Measurements from ENCODE around the gene ZNF526.
A peak's percentile ranks its signal among the peaks of the same experiment; 100 is the strongest.

The ZNF526 gene

DNA sequence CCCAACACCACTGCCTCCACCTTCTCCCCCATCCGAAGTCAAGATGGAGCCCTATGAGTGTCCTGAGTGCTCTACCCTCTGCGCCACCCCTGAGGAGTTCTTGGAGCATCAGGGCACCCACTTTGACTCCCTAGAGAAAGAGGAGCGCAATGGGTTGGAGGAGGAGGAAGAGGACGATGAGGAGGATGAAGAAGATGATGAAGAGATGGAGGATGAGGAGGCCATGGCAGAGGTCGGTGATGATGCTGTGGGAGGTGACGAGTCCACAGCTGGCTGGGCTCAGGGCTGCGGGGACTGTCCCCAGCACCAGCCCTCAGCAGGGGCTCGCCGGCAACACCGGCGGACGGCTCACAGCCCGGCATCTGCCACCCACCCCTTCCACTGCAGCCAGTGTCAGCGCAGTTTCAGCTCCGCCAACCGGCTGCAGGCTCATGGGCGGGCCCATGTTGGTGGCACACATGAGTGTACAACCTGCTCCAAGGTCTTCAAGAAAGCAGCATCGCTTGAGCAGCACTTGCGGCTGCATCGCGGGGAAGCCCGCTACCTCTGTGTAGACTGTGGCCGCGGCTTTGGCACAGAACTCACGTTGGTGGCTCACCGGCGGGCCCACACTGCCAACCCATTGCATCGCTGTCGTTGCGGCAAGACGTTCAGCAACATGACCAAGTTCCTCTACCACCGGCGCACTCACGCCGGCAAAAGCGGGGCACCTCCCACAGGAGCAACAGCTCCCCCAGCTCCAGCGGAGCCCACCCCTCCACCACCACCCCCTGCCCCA, 5.0 kb downstream of the ZNF526 start:
- no peak for DNase-seq (ENCODE audit: low read depth)

DNA sequence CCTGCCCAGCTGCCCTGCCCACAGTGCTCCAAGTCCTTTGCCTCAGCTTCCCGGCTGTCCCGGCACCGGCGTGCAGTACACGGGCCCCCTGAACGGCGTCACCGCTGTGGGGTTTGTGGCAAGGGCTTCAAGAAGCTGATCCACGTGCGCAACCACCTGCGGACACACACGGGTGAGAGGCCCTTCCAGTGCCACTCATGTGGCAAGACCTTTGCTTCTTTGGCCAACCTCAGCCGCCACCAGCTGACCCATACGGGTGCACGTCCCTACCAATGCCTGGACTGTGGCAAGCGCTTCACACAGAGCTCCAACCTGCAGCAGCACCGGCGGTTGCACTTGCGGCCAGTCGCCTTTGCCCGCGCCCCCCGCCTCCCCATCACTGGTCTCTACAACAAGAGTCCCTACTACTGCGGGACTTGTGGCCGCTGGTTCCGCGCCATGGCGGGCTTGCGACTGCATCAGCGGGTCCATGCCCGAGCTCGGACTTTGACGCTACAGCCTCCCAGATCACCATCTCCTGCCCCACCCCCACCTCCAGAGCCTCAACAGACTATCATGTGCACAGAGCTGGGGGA, 5.7 kb downstream of the ZNF526 start:
- no peak for DNase-seq (ENCODE audit: low read depth)

DNA sequence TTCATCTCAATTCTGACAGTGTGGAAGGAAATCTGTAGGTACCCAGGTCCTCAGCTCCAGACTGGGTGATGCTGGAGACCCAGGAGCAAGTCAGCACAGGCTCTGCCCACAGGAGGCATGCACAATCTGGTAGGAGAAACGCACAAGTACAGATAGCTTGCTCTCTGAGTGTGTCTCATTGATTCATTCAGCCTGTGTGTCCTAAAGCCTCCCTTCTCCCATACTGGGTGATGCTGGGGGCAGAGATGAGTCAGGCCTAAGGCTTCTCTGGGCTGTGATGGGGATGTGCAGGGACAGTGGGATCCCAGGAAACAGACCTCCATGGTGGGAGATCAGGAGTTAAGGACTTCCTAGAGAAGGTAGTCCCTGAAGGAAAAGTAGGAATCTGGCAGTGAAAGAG, 6.8 kb downstream of the ZNF526 start:
- DNase-seq (ENCODE audit: low read depth): peak; percentile 59

DNA sequence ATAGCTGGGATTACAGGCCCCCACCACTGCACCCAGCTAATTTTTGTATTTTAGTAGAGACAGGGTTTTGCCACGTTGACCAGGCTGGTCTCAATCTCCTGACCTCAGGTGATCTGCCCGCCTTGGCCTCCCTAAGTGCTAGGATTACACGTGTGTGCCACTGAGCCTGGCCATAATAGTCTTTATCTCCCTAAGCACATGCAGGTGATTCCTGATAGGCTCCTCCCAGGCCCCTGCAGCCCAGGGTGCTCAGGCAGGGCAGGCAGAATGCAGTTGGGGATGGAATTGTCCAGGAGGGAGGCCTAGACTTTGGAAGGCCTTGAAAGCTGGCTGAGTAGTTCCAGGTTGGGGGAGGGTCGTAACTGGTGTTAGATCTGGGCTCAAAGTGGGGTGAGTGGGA, 8.5 kb downstream of the ZNF526 start:
- no peak for DNase-seq (ENCODE audit: low read depth)

DNA sequence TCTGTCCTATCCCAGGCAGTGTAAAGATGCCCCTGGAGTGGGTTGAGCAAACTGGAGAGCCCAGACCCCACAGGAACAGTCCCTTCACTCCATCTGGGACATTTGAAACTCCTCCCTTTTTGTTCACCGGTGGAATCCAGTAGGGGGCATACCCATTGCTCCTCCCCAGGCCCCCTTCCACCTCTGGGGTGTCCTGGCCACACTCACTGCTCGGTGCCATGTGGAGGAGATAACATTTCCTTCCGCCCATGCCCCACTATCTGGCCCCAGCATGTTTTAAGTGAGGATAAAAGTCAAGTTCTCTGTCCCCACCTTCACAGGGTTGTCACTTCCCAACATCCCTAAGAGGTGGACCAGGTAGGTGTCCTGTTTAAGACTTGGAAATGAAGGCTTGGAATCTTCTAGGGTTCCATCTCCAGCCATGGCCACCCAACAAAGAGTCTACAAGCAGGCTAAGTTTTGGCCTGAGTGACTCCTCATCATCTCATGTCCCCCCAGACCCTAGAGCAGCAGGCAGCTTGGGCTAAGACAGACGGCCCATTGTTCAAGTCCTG, 9.3 kb downstream of the ZNF526 start:
- DNase-seq (ENCODE audit: low read depth): no peak

DNA sequence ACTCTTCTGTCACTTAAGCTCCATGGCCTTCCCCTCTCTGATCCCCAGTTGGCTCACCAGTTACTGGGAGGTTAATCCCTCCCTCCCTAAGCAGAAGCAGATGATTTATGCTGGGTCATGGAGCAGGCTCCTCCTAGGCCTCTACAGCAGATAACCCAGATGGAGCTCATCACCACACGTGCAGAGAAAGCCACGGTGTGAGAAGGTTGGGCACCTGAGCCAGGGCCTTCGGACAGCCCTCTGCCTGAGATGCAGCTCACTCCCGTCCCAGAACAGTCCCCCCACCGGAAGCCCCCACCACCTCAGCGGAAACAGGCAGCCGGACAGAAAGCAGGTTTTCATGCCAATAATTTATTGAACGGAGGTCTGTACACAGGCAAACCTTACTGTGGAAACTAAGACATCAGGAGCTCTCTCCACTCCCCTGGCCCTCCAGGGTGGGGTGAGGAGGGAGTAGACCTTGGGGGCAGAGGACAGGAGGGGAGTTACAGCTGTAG, 9.8 kb downstream of the ZNF526 start:
- DNase-seq (ENCODE audit: low read depth): peak; percentile 51

DNA sequence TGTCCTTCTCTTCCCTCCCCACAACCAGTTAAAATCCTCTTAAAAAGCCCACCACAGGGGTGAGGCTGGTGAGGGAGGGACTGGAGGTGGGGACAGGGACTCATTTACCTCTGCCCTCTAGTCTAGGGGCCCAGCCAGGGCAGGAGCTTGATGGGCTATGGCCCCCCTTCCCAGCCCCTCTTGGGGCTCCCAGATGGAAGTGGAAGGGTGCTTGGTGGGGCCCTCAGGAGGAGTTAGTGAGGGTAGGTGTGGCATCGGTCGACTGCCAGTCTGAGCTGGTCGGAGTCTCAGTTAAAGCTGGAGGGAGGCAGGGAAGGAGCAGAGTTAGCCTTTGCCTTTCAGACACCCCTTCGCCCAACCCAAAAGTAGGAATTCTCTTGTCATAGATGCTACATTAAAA, 10.5 kb downstream of the ZNF526 start:
- no peak for DNase-seq (ENCODE audit: low read depth)

DNA sequence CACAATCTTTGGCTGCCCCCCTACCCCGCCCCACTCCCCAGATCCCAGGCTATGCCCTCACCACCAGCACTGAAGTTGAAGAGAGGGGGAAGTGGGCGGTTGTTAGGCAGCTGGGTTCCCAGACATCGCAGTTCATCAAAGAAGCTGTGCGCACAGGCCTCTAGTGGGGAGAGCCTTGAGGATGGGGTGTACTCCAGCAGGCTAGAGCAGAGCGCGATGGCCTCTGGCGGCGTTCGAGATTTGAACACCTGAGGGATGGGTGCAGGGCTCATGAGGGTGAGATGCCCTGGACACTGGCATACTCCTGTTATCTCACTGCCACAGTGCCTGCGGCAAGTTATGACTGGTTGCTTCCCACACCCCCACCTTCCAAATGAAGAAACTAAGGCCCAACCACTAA, 12.3 kb downstream of the ZNF526 start:
- no peak for DNase-seq (ENCODE audit: low read depth)

DNA sequence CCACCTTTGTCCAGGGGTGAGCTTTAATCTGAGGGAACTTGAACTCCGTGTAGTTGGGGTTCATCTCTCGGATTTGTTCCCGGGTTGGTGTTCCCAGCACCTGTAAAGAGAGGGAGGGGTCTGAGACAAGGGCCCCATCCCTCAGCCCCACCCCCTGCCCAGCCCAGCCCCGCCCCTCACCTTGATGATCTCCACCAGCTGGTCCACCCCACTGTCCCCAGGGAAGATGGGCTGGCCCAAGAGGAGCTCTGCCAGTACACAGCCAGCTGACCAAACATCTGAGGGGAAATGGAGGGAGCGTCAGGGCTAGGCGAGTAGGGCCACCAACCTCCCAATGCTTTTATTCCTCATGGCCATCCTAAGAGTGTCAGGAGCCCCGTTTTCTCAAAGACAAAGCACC, 13.0 kb downstream of the ZNF526 start:
- DNase-seq (ENCODE audit: low read depth): no peak

DNA sequence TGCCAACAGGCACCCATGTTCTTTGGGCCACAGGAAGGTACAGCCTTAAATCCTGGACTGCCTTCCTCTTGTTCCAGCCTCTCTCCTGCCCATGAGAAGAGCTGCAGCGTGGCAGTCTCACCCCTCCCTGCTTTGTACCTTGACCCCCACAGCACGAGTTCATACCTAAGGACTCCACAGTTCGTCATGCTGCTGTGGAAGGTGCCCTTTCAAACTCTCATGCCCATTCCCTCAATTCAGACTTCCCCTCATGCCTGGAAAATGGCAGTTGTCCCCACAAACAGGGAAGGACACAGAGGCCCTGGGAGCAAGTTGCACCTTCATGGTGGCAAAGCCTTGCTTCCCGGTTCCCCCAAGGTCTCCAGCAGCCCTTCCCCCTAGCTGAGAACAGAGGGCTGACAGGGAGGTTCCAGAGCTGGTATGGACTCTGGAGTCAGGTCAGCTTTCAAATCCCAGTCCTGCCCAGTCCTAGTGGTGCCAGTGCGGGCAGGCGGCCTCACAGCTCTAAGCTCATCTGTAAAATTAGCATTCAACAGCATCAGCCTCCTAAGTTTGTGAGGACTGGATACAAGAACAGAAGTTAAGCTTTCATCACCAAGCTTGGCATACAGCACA, 13.7 kb downstream of the ZNF526 start:
- no peak for DNase-seq (ENCODE audit: low read depth)

DNA sequence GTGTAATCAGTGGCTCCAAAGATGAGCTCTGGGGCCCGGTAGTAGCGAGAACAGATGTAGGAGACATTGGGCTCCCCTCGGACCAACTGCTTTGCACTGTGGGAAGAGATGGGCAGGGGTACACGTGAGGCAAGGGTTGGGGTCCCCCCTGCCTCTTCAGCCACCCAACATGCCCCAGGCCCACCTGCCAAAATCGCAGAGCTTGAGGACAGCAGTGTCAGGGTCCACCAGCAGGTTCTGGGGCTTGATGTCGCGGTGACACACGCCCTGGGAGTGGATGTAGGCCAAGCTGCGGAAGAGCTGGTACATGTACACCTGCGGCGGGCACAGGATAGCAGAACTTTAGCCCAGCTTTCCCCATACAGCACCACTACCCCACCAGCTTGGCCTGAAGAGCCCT, 14.3 kb downstream of the ZNF526 start:
- DNase-seq (ENCODE audit: low read depth): no peak

DNA sequence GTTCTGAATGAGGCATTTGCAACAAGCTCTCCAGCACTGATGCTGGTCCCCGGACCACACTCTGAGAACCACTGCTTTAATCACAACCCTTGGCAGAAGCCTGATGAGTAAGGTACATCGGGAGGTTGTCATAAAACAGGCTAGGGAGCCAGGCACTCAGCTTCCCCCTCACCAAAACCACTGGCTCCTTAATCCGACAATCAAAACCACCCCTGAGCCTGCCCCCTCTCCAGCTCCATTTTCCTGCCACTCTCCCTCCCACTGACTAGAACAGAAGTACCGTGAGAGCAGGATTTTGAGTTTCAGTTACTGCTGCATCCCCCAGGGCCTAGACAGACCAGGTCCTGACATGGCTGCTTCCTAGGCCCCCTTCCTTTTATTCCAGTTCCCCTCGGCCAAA, 15.1 kb downstream of the ZNF526 start:
- DNase-seq (ENCODE audit: low read depth): no peak

DNA sequence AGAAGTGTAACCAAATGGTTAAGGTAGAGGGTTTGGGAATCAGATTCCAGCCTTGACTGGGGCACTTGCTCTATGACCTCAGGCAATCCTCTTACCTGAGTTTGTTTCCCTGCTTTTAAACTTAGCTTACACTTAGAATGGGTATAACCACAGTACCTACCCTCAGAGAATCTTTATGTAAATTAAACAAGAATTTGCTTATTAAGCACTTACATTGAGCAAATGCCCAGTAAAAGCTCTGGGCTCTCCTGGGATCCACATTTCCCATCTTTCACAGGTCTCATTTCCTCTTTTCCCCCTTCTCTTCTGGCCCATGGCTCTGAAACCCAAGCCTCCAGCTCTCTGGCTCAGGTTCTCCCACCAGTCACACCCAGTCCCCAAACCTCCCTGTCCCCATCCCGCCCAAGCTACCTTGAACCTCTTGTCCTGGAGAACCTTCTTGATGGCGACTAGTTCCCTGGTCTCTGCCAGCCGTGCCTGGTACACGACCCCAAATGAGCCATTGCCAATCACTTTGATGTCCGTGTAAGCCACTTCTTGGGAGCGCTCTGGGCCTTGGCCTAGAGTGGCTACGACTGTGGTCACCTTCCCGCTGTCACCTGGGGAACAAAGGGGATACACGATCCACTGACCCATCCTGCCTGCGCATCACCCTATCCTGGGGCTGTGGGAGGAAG, 19.6 kb downstream of the ZNF526 start:
- no peak for DNase-seq (ENCODE audit: low read depth)

DNA sequence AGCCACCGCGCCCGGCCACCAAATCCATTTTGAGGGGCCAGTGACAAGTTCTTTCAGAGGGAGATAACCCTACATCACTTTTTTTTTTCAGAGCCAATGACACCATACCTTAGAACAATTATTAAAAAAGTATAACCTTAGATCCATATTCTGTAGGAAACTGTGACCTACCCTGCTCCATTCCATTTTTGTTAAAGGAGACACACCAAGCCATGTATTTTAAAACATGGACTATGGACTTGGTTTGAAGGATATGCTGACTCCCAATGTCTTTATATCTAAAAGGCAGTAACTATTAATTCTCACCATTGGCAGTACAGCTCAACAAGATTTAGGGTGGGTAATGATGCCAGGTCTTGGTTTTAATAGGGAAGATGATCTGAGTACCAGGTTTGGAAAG, 21.2 kb downstream of the ZNF526 start:
- no peak for DNase-seq (ENCODE audit: low read depth)

DNA sequence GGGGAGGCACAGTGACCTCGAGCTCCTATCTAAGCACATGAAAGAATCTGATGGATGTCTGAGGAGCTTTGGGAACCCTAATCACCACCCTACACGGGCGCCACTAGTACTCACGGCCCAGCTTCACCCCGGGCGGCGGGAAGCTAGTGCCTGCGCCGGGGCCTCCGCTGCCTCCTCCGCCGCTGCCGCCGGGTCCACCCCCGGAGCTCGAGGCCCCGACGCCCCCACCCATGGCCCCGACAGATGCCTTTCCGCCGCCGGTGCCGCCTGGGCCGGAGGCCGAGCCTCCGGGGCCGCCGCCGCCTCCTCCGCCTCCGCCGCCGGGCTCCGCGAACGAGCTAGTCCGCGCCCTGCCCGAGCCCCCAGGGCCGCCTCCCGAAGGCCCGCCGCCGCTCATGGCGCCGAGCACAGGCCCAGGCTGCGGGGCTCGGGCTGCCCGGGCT, 22.0 kb downstream of the ZNF526 start:
- no peak for DNase-seq (ENCODE audit: low read depth)

DNA sequence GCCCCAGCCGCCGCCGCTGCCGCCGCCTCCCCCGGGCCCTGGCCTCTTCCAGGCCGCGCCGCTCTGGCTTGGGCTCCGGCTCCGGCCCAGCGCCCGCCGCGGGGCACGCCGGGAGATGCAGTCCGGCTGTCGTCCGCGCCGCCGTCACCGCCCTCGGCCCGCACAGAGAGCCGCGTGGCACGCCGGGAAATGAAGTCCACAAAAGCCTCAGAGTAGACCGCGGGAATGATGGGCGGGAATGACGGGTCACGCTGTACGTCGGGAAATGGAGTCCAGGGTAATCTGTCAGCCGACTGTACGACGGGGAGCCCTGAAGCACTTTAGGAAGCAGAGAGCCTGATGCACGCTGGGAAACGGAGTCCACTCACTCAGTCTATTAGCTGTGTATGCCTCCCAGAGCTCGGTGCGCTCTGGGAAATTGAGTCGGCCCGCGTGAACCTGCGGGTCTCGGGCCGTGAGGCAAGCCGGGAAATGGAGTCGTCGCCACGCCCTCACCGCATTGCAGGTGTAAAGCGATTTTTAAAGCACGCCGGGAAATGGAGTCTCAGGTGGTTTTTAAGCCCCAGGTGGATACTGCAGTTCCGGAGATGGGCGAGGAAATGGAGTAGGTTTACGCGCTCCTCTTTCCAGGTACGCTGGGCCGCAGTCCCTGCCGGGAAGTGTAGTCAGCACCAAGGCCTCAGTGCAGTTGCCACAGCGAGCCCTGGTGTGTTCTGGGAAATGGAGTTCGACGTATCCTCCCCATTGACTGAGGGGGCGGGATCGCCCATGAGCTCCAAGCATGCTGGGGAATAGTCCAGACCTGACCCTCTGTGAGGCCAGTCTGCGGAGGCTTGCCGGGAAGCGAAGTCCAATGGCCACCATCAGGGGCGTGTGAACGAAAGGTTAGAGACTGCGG, 22.6 kb downstream of the ZNF526 start, which contains the start of gene GSK3A:
Gene GSK3A (minus strand): TSS at position 91 of the 898 bp plus-strand sequence. CDS start 137 bp downstream, outside the sequence.
- peak; percentile 100 for DNase-seq (ENCODE audit: low read depth)

DNA sequence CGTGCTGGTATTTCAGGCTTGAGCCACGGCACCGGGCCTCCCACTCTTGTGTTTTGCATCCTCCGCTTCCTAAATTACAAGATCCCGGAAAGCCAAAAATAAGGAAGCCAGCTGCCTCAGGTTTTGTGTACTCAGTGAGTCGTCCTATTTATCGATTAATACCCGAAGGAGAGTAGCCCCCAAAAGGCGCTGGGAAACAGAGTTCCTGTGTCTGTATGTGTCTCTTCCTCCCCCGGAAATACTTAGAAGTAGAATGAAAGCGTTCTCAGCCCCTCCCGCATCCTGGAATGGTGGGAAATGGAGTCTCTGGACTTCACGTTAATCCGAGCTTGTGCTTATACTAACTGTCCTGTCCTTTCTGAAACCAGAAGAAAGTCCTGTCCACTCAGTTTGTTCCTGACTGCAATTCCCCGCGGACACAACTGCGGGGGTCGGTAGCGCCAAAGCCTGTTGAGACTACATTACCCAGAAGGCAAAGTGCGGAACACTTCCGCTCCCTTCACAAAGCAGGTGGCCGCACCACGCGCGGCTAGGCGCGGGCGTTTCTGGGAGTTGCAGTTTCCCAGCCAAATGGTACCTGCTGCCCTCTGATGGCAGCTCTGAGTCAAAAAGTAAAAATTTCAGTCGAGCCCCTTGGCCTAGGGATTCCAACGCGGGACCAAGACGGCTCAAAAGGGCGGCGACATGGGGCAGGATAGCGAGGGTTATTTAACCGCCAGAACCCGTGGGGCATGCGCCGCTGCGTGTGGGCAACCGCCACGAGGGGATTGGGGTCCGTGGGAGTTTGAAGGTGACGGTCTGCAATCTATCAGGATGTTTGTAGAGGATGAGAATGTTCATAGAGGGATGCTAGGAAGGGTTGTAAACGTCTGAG, 24.5 kb downstream of the ZNF526 start:
- peak; percentile 95 for DNase-seq (ENCODE audit: low read depth)

DNA sequence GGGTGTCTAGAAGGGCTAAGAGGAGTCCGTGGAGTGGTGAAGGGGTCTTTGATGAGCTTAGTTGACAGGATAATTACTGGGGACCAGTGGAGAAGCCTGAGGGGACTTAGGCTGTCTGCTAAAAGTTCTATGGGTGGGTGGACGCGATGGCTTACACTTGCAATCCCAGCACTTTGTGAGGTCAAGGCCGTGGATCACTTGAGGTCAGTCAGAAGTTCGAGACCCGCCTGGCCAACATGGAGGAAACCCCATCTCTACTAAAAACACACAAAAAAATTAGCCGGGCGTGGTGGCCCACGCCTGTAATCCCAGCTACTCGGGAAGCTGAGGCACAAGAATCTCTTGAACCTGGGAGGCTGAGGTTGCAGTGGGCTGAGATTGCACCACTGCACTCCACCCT, 25.1 kb downstream of the ZNF526 start:
- DNase-seq (ENCODE audit: low read depth): no peak

DNA sequence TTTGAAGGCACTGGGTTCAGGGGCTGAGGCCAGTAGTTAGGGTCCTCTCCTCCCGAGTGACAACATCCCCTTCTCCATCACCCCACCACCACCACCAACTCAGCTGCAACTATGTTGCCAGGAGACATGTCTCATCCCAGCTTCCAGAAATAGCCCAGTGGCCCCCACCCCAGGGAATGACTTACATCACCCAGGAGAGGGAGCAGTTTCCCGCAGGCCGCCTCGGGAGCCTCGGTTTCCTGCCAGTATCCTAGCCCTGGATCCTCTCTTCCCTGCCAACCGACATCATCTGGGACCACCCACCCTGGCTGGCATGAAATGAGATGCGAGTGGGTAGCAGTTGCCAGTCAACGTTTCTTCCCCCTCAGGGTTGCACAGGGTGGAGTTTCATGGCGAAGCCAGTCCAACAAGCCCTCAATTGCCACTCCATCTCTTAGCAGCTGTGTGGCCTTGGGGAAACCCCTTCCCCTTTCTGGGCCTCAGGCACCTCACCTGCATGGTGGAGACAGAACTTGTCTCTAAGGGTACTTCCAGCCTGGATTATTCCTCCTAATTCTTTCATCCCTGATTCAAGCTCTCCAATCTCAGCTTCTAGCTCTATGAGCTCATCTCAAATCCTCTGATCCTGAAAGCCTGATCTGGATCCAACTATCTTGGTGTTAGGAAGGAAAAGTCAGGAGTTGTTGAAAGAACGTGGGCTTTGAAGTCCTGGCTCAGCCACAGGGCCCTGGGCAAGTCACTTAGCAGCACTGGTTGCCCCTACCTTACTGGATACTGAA, 26.2 kb downstream of the ZNF526 start:
- peak; percentile 82 for DNase-seq (ENCODE audit: low read depth)

Measured in iris pigment epithelial cell (primary cell).